Right lobe of liver (tissue), 6 donors: ENCODE results near the gene CDK2. TPM values are rescaled to one million over a fixed set of nuclear protein-coding genes. Genes with fewer than 3 reads are reported as not detected.
A peak's percentile ranks its signal among the peaks of the same experiment; 100 is the strongest.

Source experiments
- ATAC-seq, 4 donors: fragments of 200-7000 bp; cut with Tn5 transposase; one replicate each; pipeline ENCODE4 v1.9.1; 2020; ENCODE audit warnings: mild to moderate bottlenecking in 4 of 4, moderate library complexity in 4 of 4
- DNase-seq, 3 donors: peaks; one replicate each; pipeline ENCODE4 v3.0.0-alpha.2; 2020
- H3K27ac ChIP-seq, 3 donors: fragments of 200-600 bp; one replicate each; pipeline ENCODE4 v1.8.0; 2022
- H3K27me3 ChIP-seq, 2 donors: fragments of 200-600 bp; one replicate each; pipeline ENCODE4 v1.8.0; 2022
- H3K36me3 ChIP-seq, 4 donors: fragments of 200-600 bp; sonication (generic) in 1 of 4; one replicate each; pipeline versions ENCODE4 v1.5.1 to v1.8.0; 2017 to 2022; ENCODE audit warnings: control low read depth in 1 of 4
- H3K4me1 ChIP-seq, 4 donors: fragments of 200-600 bp; sonication (generic) in 1 of 4; one replicate each; pipeline versions ENCODE4 v1.5.1 to v1.8.0; 2017 to 2022; ENCODE audit warnings: control low read depth in 1 of 4
- H3K4me3 ChIP-seq, 3 donors: fragments of 200-600 bp; one replicate each; pipeline ENCODE4 v1.8.0; 2022
- H3K9me3 ChIP-seq, 4 donors: fragments of 200-600 bp; sonication (generic) in 1 of 4; one replicate each; pipeline versions ENCODE4 v1.5.1 to v1.8.0; 2017 to 2022; ENCODE audit warnings: control low read depth in 1 of 4
- POLR2A ChIP-seq: fragments of 450-650 bp; IDR thresholded peaks from one replicate; pipeline ENCODE4 v1.6.1; 2017; ENCODE audit warnings: antibody characterized with exemption, mild to moderate bottlenecking
- WGBS: methylation state at CpG from one replicate; pipeline ENCODE4 v1.1.6; 2018; ENCODE audit warnings: low coverage, low lambda C conversion rate; ENCODE audit not compliant: insufficient coverage; ENCODE audit errors: missing lambda C conversion rate; 5-methylcytosine and 5-hydroxymethylcytosine counted together
- intact Hi-C, 2 donors: fragments of 100-400 bp; cut with DNase I; formaldehyde crosslinking; loops; one replicate each; pipeline versions ENCODE4 v1.11.2 to v1.14.1; 2022
- total RNA-seq, 6 experiments: library from RNA; depleted of rRNA in 2 of 6; stranded (reverse); fragments of >200 nt in 2 of 6; fragmentation: NEBNext Ultra II Directional in 3 of 6; extraction: Animal tissue kit (Norgen Biotek cat#: 25700) in 3 of 6; gene quantifications; one replicate each; pipeline versions ENCODE4 v1.1.0 to v1.2.4, GENCODE V29; 2016 to 2023
- TF ChIP-seq, protein P1 (sequence below), 4 donors: fragments of 200-600 bp in 3 of 4; fragments of 450-650 bp in 1 of 4; IDR thresholded peaks; one replicate each; pipeline versions ENCODE4 v1.5.1 to v1.8.0; 2016 to 2022; ENCODE audit warnings: antibody characterized with exemption in 4 of 4, mild to moderate bottlenecking in 2 of 4
- donor health status: DM: no; HTN: yes; CAD: no.
- donor health status: DM: no; HTN: no; CAD: no.
- donor health status: DM: no; HTN: no; CAD: no.
- donor health status: DM: no; HTN: yes; CAD: no.
- donor health status: DM: no; HTN: yes; CAD: no.

CDK2 gene
- total RNA-seq, 6 experiments from 2014 or later, result 8.0 to 14.9 (median 10.6) TPM

GRCh38 chr12:55932551-55932910, 34.1 kb upstream of the CDK2 start:
- Histone ChIP-seq H3K9me3 (no peaks in the 10 kb centered on the region), H3K4me1 (peaks cover 0 to 7% (median 0%) of the 10 kb centered on the region in 4 donors), H3K27ac (no peak overlapping the region), H3K36me3 (no peaks in the 10 kb centered on the region), H3K4me3 (peak overlapping the region; percentile 45 to 58 (median 52)), H3K27me3 (no peaks in the 10 kb centered on the region)
- intact Hi-C loops, result loop anchor here (10.0 kb wide), 3 partner anchors 98 to 188 kb away; partner anchors contain the start of genes GDF11 (in 1 of the 2), ORMDL2 (in 1 of the 2) and SARNP (in 1 of the 2)
- DNase-seq (no peak), ATAC-seq (no peak)
- WGBS, result 39% methylated on average over 3 of the region's 4 CpGs
- TF ChIP-seq, protein P1, sequence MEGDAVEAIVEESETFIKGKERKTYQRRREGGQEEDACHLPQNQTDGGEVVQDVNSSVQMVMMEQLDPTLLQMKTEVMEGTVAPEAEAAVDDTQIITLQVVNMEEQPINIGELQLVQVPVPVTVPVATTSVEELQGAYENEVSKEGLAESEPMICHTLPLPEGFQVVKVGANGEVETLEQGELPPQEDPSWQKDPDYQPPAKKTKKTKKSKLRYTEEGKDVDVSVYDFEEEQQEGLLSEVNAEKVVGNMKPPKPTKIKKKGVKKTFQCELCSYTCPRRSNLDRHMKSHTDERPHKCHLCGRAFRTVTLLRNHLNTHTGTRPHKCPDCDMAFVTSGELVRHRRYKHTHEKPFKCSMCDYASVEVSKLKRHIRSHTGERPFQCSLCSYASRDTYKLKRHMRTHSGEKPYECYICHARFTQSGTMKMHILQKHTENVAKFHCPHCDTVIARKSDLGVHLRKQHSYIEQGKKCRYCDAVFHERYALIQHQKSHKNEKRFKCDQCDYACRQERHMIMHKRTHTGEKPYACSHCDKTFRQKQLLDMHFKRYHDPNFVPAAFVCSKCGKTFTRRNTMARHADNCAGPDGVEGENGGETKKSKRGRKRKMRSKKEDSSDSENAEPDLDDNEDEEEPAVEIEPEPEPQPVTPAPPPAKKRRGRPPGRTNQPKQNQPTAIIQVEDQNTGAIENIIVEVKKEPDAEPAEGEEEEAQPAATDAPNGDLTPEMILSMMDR (IDR thresholded peaks at IDR 0.05), result no peak
- no peak for TF ChIP-seq POLR2A

DNA sequence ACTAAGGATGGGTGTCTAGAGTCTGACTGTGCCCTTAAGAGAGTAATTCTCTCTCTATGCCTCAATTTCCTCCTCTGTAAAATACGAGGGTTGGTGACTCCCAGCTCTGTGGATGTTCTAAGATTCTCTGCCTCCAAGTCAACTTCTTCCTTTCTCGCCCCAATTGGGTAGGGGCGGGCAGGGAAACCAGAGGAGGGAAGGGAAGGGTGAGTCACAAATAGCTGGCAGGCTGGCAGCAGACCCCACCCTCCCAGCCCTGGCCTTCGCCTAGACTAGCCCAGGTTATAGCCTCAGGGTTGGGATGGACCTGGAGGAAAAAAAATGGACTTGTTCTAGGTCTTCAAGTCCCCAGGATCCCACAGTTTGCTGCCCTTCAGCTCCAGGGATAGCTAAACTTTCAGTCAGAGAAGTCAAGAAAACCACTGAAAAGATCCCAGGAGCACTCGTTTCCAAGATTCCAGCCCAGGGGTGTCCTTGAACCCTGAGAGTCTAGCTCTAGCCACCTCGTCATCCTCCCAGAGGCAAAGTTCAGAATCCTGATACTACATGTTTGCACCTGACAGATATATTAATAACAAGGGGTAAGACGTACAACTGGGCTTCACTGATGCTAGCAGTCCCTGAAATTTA, 33.3 kb upstream of the CDK2 start:
- Histone ChIP-seq H3K4me1 (peaks cover 0 to 7% (median 0%) of the 10 kb centered on the region in 4 donors), H3K27me3 (no peaks in the 10 kb centered on the region), H3K9me3 (no peaks in the 10 kb centered on the region), H3K36me3 (no peaks in the 10 kb centered on the region), H3K27ac (no peak overlapping the region), H3K4me3 (no peak overlapping the region)
- no peak for ATAC-seq
- no peak for TF ChIP-seq POLR2A
- TF ChIP-seq, protein P1 (IDR thresholded peaks at IDR 0.05), result no peak
- DNase-seq, result no peak
- intact Hi-C loops, result loop anchor here (10.0 kb wide), 3 partner anchors 98 to 188 kb away; partner anchors contain the start of genes GDF11 (in 1 of the 2), ORMDL2 (in 1 of the 2) and SARNP (in 1 of the 2)
- WGBS, result 62% methylated on average over 6 of the region's 7 CpGs

- intact Hi-C loops, result loop anchor here (10.0 kb wide), 3 partner anchors 99 to 189 kb away; partner anchors contain the start of genes GDF11 (in 1 of the 2), ORMDL2 (in 1 of the 2) and SARNP (in 1 of the 2)
- no peak overlapping the region for H3K4me3 ChIP-seq
- no peaks in the 10 kb centered on the region for H3K27me3 ChIP-seq
- H3K27ac ChIP-seq, result no peak overlapping the region
- no peaks in the 10 kb centered on the region for H3K9me3 ChIP-seq
- H3K4me1 ChIP-seq, result peaks cover 0 to 7% (median 0%) of the 10 kb centered on the region in 4 donors
- DNase-seq (no peak), ATAC-seq (no peak)
- 100% methylated on average over 1 of the region's 1 CpG for WGBS
- TF ChIP-seq POLR2A, result no peak
- TF ChIP-seq, protein P1 (IDR thresholded peaks at IDR 0.05), result no peak
- H3K36me3 ChIP-seq, result no peaks in the 10 kb centered on the region
These were observed 32.6 kb upstream of the CDK2 start for GRCh38 chr12:55933799-55934742.

DNA sequence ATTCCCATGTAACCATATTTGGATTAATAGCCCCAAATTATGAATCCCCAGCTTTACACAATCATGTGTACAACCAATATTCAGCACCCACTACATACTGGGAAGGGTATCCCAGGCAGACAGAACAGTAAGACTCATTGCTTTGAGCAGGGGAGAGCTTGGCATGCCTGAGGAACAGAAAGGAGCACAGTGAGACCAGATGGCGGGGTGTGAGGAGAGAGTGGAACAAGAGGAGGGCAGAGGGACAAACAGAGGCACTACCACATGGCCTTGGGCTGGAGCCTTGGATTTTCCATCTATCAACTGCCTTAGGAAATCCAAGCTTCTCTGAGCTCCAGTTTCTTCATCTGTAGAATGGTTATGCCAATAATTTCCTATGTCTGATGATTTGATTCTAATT, 31.9 kb upstream of the CDK2 start:
- Histone ChIP-seq H3K9me3 (no peaks in the 10 kb centered on the region), H3K27me3 (no peaks in the 10 kb centered on the region), H3K4me3 (no peak overlapping the region), H3K27ac (no peak overlapping the region), H3K4me1 (peaks cover 0 to 7% (median 0%) of the 10 kb centered on the region in 4 donors), H3K36me3 (no peaks in the 10 kb centered on the region)
- TF ChIP-seq, protein P1 (IDR thresholded peaks at IDR 0.05), result no peak
- no peak for TF ChIP-seq POLR2A
- intact Hi-C loops, result loop anchor here (5.0 to 10.0 kb wide), 4 partner anchors 100 to 192 kb away; partner anchors contain the start of genes GDF11 (in 2 of the 2), ORMDL2 (in 1 of the 2) and SARNP (in 1 of the 2)
- DNase-seq (no peak), ATAC-seq (no peak)
- WGBS, result 67% methylated on average over 1 of the region's 1 CpG
